Fibroblast of lung (primary cell): ENCODE measurements around the gene KAT8. TPM values are rescaled to one million over a fixed set of nuclear protein-coding genes. Genes with fewer than 3 reads are reported as not detected.

ENCODE experiments used
- DNase-seq, 2 donors: peaks; one replicate each; pipeline versions ENCODE4 v3.0.0 to v3.0.0-alpha.2; 2010; ENCODE audit warnings: low read depth in 2 of 2
- H2AFZ ChIP-seq: 2 replicates; pipeline ENCODE4 v1.5.1; 2012; ENCODE audit warnings: low read length, control low read depth, inconsistent platforms
- H3K27ac ChIP-seq: 2 replicates; pipeline ENCODE4 v1.5.1; 2011; ENCODE audit warnings: low read length, control low read depth; ENCODE audit not compliant: insufficient read depth
- H3K27me3 ChIP-seq: 2 replicates; pipeline ENCODE4 v1.5.1; 2011; ENCODE audit warnings: mild to moderate bottlenecking, low read length; ENCODE audit not compliant: control insufficient read depth, insufficient read depth
- H3K36me3 ChIP-seq: 2 replicates; pipeline ENCODE4 v1.5.1; 2011; ENCODE audit warnings: low read length; ENCODE audit not compliant: control insufficient read depth, insufficient read depth
- H3K4me1 ChIP-seq: 2 replicates; pipeline ENCODE4 v1.5.1; 2011; ENCODE audit warnings: low read length; ENCODE audit not compliant: control insufficient read depth, insufficient read depth; ENCODE audit errors: extremely low read depth
- H3K4me2 ChIP-seq: 2 replicates; pipeline ENCODE4 v1.5.1; 2011; ENCODE audit warnings: low read length, control low read depth; ENCODE audit not compliant: insufficient read depth; ENCODE audit errors: extremely low read depth
- H3K4me3 ChIP-seq, 4 experiments: fragments of 200-600 bp in 1 of 4; sonication (generic) in 1 of 4; replicated peaks in 1 of 4; 2 replicates each; pipeline ENCODE4 v1.5.1; 2011 to 2016; ENCODE audit warnings: low read length in 4 of 4, low read depth in 3 of 4, mild to moderate bottlenecking in 3 of 4, control low read depth in 2 of 4, inconsistent platforms in 1 of 4, mixed read lengths in 1 of 4; ENCODE audit not compliant: insufficient read depth in 1 of 4; ENCODE audit errors: control extremely low read depth in 1 of 4
- H3K79me2 ChIP-seq: 2 replicates; pipeline ENCODE4 v1.5.1; 2012; ENCODE audit warnings: mild to moderate bottlenecking, low read length, inconsistent platforms; ENCODE audit not compliant: control insufficient read depth, insufficient read depth
- H3K9ac ChIP-seq: 2 replicates; pipeline ENCODE4 v1.5.1; 2011; ENCODE audit warnings: mild to moderate bottlenecking, low read length, control low read depth; ENCODE audit not compliant: insufficient read depth
- H3K9me3 ChIP-seq: 2 replicates; pipeline ENCODE4 v1.5.1; 2012; ENCODE audit warnings: low read depth, low read length; ENCODE audit not compliant: control insufficient read depth, insufficient read depth
- H4K20me1 ChIP-seq: 2 replicates; pipeline ENCODE4 v1.5.1; 2011; ENCODE audit warnings: low read length; ENCODE audit not compliant: control insufficient read depth, insufficient read depth; ENCODE audit errors: extremely low read depth
- EZH2 ChIP-seq: IDR thresholded peaks from 2 replicates; pipeline ENCODE4 v1.5.1; 2012; ENCODE audit warnings: low read length, control low read depth, mild to moderate bottlenecking; ENCODE audit errors: missing control alignments
- polyA plus RNA-seq, 2 donors: library from polyadenylated mRNA; depleted of rRNA in 1 of 2; stranded (reverse) in 1 of 2; unstranded in 1 of 2; fragments of >200 nt; gene quantifications; 2 replicates each; pipeline ENCODE4 v1.2.1, GENCODE V29; 2011 to 2012; ENCODE audit warnings: missing spikeins in 1 of 2
- total RNA-seq: library from RNA; depleted of rRNA; stranded (reverse); fragments of >200 nt; gene quantifications from 2 replicates; pipeline ENCODE4 v1.2.1, GENCODE V29; 2014
- TF ChIP-seq, protein P1 (sequence below), 2 donors: IDR thresholded peaks in 1 of 2; conservative IDR thresholded peaks in 1 of 2; 1 replicate in 1 of 2; 2 replicates in 1 of 2; pipeline ENCODE4 v1.5.1; 2011 to 2012; ENCODE audit warnings: low read length in 2 of 2, control low read depth in 1 of 2, inconsistent platforms in 1 of 2, low read depth in 1 of 2, mild to moderate bottlenecking in 1 of 2

The KAT8 gene
- total and polyA plus RNA-seq, 2 donors (not counting 1 experiment from before 2014, with no cell fraction given), result 23.9 to 30.4 TPM

DNA sequence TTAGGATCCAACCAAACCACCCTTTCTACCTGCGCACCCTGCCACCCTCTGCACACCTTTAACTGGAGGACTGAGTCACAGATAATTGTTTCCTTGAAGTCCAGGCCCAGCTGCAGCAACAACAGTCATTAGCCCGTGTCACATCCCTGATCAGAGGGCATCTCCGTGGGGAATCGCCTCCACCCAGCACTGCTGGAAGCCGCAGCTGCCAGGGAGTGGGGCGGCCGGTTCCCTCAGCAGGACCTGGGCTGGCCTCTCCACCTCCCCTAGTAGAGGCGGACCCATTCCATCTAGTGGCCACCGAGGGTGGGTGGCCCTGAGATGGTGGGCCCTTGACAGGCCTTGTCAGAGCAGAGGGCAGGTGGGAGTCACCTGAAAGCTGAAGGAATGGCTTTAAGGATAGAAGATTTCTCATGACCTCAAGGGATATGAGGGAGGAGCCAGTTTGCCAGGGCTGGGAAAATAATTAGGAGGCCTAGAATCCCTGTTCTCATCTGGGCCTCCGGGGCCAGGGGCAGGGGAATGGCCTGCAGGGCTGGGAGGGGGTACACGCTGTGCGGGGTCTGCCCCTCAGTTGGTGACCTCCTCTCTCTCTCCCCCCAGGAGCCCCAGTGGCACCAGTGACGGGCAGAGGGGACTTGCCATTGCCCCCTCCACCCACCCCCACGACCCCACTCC is 35.0 kb upstream of the KAT8 start:
- Histone ChIP-seq H3K9me3 (no peaks in the 10 kb centered on the region), H3K36me3 (peaks cover 40% of the 10 kb centered on the region), H3K9ac (no peak overlapping the region), H2AFZ (no peak overlapping the region), H3K4me3 (no peak overlapping the region), H3K27me3 (no peaks in the 10 kb centered on the region), H3K79me2 (peaks cover 15% of the 10 kb centered on the region), H4K20me1 (no peaks in the 10 kb centered on the region), H3K27ac (no peak overlapping the region), H3K4me2 (no peak overlapping the region), H3K4me1 (no peaks in the 10 kb centered on the region)
- DNase-seq, result no peak
- TF ChIP-seq, protein P1, sequence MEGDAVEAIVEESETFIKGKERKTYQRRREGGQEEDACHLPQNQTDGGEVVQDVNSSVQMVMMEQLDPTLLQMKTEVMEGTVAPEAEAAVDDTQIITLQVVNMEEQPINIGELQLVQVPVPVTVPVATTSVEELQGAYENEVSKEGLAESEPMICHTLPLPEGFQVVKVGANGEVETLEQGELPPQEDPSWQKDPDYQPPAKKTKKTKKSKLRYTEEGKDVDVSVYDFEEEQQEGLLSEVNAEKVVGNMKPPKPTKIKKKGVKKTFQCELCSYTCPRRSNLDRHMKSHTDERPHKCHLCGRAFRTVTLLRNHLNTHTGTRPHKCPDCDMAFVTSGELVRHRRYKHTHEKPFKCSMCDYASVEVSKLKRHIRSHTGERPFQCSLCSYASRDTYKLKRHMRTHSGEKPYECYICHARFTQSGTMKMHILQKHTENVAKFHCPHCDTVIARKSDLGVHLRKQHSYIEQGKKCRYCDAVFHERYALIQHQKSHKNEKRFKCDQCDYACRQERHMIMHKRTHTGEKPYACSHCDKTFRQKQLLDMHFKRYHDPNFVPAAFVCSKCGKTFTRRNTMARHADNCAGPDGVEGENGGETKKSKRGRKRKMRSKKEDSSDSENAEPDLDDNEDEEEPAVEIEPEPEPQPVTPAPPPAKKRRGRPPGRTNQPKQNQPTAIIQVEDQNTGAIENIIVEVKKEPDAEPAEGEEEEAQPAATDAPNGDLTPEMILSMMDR (conservative IDR thresholded peaks at IDR 0.05 in 1 of 2, IDR thresholded peaks at IDR 0.05 in 1 of 2; ENCODE audit: low read depth in 1 of 2, low read length in 2 of 2), result no peak
- TF ChIP-seq EZH2, result no peak

DNA sequence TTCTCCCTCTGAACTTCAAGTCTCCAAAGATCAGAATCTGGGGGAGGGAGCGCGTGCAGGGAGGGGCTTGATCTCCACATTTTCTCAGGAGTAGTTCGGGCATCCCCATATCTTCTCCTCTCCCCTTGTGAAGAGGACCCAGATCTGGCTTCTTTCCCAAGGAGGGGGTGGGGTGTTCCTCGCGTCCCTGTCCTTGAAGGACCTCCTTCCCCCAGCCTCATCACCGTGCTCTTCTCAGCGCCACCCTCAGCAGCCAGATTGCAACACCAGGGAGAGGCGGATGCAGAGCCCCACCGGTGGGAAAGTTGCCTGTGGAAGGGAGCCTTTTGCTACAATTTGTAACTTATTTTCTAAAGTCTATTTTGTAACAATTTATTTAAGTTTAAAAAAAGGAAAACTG is 34.4 kb upstream of the KAT8 start:
- Histone ChIP-seq H3K79me2 (peaks cover 9% of the 10 kb centered on the region), H3K4me3 (no peak overlapping the region), H3K4me2 (no peak overlapping the region), H3K9ac (no peak overlapping the region), H4K20me1 (no peaks in the 10 kb centered on the region), H3K27me3 (no peaks in the 10 kb centered on the region), H2AFZ (no peak overlapping the region), H3K27ac (no peak overlapping the region), H3K9me3 (no peaks in the 10 kb centered on the region), H3K4me1 (no peaks in the 10 kb centered on the region), H3K36me3 (peaks cover 35% of the 10 kb centered on the region)
- TF ChIP-seq EZH2, result no peak
- TF ChIP-seq, protein P1 (conservative IDR thresholded peaks at IDR 0.05 in 1 of 2, IDR thresholded peaks at IDR 0.05 in 1 of 2; ENCODE audit: low read depth in 1 of 2, low read length in 2 of 2), result no peak
- DNase-seq, result no peak

DNA sequence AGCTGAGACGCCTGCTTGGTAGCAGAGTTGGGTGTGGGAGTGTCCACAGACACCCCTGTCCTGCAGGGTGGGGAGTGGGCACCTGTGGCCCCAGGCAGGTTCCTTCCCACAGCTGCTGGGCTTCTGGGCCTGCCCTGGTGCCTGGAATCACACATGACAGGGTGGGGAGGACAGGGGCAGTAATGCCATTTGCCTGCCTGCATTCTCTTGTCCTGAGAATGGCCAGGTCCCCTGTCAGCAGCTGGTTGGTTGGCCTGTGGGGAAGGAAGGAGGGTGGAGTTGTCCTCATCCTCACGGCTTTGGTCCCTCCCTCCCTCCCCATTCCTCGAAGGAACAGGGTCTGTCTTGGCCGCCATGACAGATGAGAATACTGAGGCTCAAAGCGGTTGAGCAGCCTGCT is 33.9 kb upstream of the KAT8 start:
- no peak for DNase-seq
- H3K36me3 ChIP-seq, result peaks cover 30% of the 10 kb centered on the region

More for the DNA sequence above, 33.9 kb upstream of the KAT8 start:
- Histone ChIP-seq H3K9me3 (no peaks in the 10 kb centered on the region), H3K4me1 (no peaks in the 10 kb centered on the region), H2AFZ (no peak overlapping the region), H3K4me3 (no peak overlapping the region), H3K4me2 (no peak overlapping the region), H4K20me1 (no peaks in the 10 kb centered on the region), H3K27me3 (no peaks in the 10 kb centered on the region), H3K9ac (no peak overlapping the region), H3K79me2 (peaks cover 5% of the 10 kb centered on the region), H3K27ac (no peak overlapping the region)
- TF ChIP-seq EZH2, result no peak
- TF ChIP-seq, protein P1 (conservative IDR thresholded peaks at IDR 0.05 in 1 of 2, IDR thresholded peaks at IDR 0.05 in 1 of 2; ENCODE audit: low read depth in 1 of 2, low read length in 2 of 2), result no peak
